Measurements from ENCODE around the gene TBK1.
"Not testable (repeated sequence)": the region's sequence is repeated elsewhere in the genome, so short reads cannot be mapped to it uniquely, and the experiment has no call there.

The TBK1 gene

GRCh38 chr12:64497484-64497883 is 45.6 kb downstream of the TBK1 start:
- no peak for DNase-seq (ENCODE audit: low read depth in 2 of 2)

GRCh38 chr12:64497903-64498302 is 46.0 kb downstream of the TBK1 start:
- DNase-seq (ENCODE audit: low read depth in 2 of 2), result no peak

- DNase-seq (ENCODE audit: low read depth in 2 of 2), result no peak
Observed at GRCh38 chr12:64500394-64500793, 48.5 kb downstream of the TBK1 start.

DNA sequence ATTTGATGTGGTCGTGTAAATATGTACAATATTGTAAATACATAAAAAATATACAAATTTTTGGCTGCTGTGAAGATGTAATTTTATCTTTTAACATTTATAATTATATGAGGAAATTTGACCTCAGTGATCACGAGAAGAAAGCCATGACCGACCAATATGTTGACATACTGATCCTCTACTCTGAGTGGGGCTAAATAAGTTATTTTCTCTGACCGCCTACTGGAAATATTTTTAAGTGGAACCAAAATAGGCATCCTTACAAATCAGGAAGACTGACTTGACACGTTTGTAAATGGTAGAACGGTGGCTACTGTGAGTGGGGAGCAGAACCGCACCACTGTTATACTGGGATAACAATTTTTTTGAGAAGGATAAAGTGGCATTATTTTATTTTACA is 49.6 kb downstream of the TBK1 start:
- no peak for DNase-seq (ENCODE audit: low read depth in 2 of 2)

- DNase-seq (ENCODE audit: low read depth in 2 of 2), result no peak
Observed at GRCh38 chr12:64506955-64507354, 55.0 kb downstream of the TBK1 start.

DNA sequence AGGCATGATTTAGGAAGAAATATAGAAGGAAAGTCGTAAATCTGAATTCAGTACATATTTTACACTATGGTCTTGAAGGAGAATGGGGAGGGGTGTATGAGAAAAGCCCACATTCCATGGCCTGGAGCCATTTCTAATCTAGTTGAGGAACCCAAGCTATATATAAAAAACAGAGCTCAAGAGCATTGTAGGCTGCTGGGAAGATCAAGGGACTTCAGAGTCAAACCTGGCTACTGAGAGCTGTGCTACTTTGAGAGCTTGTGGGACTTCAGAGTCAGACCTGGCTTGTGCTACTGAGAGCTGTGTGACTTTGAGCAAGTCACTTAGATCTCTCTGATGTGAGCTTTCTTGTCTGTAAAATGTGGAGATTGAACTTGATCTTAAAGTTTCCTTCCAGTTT is 58.7 kb downstream of the TBK1 start:
- DNase-seq (ENCODE audit: low read depth in 2 of 2), result no peak

GRCh38 chr12:64518396-64518795 is 66.5 kb downstream of the TBK1 start:
- no peak for DNase-seq (ENCODE audit: low read depth in 2 of 2)

DNA sequence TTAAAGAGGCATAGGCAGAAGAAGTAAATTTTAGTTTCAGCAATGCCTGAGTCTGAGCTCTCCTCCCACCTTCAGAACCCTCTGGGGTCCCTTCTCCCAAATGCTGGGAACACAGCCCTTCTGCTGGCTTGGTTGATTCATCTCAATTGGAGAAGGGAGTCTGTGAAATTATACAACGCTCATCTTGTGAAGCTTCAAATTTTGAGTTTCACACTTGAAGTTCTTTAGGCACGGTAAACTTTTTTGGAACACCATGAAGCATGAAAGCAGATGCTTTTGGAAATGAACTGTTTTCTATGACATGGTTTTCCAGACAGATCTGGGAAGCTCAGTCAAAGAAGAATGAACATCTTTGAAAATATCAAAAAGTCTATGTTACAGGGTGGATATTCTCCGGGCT is 69.9 kb downstream of the TBK1 start:
- no peak for DNase-seq (ENCODE audit: low read depth in 2 of 2)

DNA sequence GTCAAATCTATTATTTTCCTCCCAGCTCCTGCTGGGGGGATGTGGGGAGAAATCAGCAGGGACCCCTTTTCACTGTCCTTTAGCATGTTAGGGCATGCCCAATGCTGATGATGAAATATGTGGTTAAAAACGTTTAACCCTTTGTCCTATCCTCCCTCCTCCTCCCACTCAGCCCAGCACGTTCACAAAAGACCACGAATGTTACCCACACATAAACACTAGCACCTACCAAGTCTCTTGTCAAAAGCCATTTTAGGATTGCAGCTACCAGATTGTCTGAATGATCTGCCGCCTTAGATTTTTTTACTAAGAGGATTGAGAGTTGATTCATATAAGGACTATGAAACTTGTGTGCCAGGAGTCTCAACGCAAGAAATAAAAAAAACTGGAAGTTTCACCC is 70.4 kb downstream of the TBK1 start:
- DNase-seq (ENCODE audit: low read depth in 2 of 2), result no peak

GRCh38 chr12:64522807-64523206 is 70.9 kb downstream of the TBK1 start:
- DNase-seq (ENCODE audit: low read depth in 2 of 2), result no peak

- DNase-seq (ENCODE audit: low read depth in 2 of 2), result not testable (repeated sequence)
Observed at GRCh38 chr12:64523565-64524444, 71.9 kb downstream of the TBK1 start.

- DNase-seq (ENCODE audit: low read depth in 2 of 2), result no peak
Observed at GRCh38 chr12:64525461-64526160, 73.7 kb downstream of the TBK1 start.

- DNase-seq (ENCODE audit: low read depth in 2 of 2), result no peak
Observed at GRCh38 chr12:64526859-64527258, 74.9 kb downstream of the TBK1 start.

DNA sequence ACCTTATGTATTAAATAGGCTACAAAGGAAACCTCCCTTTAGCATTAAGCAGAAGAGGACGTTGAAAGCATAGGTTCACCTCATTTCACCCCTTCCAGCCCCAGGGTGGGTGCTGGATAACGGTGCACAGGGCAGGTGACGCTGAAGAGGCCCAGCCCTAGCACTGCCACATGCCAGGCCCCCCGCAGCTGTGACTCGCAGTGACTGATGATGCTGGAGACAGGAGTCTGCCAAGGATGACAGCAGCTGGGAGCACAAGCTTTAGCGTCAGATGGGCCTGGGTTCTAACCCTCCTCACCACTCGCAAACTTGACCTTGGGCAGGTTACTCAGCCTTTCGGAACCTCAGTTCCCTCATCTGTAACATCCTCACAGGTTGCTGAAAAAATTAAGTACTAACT is 76.7 kb downstream of the TBK1 start:
- no peak for DNase-seq (ENCODE audit: low read depth in 2 of 2)

- no peak for DNase-seq (ENCODE audit: low read depth in 2 of 2)
Observed at GRCh38 chr12:64530566-64530965, 78.6 kb downstream of the TBK1 start.

GRCh38 chr12:64531665-64532334 is 79.9 kb downstream of the TBK1 start:
- DNase-seq (ENCODE audit: low read depth in 2 of 2), result no peak

- DNase-seq (ENCODE audit: low read depth in 2 of 2), result no peak
Observed at GRCh38 chr12:64532734-64533351, 80.9 kb downstream of the TBK1 start.

DNA sequence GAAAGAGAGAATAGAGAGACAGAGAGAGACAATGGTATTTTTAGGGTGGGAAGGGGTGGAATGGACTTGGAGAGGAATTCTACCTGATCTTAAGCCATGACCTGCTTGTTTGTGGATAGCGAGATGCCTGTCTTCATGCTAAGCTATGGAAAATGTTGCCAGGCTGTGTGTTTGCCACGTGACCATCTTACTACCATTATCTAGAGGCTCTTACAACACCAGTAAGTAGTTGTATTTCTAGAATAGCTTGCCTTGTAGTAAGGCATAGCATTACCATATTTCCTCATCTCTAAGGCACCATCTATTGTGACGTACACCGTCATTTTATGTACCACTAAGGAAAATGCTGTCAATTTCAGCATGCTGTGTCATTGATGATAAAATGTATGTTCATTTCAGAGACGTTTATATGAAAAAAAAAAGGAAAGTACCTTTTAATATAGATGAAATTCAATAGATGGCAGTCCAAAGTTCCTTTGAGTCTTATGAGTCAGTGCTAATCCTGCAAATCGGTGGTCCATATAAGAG is 82.8 kb downstream of the TBK1 start:
- DNase-seq (ENCODE audit: low read depth in 2 of 2), result no peak

DNA sequence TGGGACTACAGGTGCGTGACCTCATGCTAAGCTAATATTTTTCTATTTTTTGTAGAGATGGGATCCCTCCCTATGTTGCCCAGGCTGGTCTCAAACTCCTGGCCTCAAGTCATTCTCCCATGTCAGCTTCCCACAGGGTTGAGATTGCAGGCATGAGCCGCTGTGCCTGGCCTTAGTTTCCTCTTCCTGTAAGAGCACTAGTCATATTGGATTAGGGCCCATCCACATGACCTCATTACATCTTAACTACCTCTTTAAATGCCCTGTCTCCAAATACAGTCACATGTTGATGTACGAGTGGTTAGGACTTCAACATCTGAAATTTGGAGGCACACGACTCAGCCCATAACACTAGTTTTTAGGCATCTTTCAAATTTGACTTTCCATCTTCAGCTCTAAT is 86.2 kb downstream of the TBK1 start:
- no peak for DNase-seq (ENCODE audit: low read depth in 2 of 2)

DNA sequence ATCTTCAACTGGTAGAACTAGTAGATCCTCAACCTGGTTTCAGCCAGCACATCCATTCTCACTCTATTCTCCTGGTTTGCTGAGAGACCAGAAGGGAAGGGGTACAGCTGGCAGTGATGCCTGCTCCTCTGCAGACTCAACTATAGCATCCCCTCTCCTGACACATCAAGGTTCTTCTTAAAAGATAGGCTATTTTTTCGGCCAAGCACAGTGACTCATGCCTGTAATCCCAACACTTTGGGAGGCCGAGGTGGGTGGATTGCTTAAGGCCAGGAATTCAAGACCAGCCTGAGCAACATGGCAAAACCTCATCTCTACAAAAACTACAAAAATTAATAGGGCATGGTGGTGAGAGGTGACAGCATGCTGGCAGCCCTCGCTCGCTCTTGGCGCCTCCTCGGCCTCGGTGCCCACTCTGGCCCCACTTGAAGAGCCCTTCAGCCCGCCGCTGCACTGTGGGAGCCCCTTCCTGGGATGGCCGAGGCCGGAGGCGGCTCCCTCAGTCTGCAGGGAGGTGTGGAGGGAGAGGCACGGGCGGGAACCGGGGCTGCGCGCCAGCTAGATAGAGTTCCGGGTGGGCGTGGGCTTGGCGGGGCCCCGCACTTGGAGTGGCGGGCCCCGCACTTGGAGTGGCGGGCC is 90.6 kb downstream of the TBK1 start:
- DNase-seq (ENCODE audit: low read depth in 2 of 2), result not testable (repeated sequence)

DNA sequence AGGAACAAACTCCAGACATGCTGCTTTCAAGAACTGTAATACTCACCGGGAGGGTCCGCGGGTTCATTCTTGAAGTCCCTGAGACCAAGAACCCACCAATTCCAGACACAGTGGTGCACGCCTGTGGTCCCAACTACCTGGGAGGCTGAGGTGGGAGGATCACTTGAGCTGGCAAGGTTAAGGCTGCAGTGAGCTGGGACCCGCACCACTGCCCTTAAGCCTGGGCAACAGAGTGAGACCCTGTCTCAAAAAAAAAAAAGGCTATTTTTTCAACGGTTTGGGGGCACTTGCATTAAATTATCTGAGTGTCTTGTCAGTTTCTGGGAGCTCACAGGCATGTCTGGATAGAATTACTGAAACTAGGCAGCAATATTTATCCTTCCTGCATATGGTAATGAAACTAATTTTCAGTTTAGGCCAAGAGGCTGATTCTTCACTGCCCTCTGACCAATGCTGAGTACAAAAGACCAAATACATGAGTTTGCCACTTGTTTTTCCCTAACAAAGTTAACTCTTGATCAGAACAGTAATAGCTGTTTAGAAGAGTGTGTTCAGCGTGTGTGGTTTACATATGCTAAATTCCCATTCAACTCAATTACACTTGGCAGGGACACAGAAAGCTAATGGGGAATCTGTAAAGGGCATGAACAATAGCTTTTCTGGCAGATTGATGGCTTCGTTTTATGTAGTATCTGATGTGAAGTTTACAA is 92.6 kb downstream of the TBK1 start:
- no peak for DNase-seq (ENCODE audit: low read depth in 2 of 2)

All from stimulated activated CD4-positive, alpha-beta T cell treated with anti-CD3 and anti-CD28 coated beads, Interleukin-1b, Interleukin-23, amount 100 ng/mL, for 4 hours (primary cell).